ENCODE data around the gene OPN4.

DNA sequence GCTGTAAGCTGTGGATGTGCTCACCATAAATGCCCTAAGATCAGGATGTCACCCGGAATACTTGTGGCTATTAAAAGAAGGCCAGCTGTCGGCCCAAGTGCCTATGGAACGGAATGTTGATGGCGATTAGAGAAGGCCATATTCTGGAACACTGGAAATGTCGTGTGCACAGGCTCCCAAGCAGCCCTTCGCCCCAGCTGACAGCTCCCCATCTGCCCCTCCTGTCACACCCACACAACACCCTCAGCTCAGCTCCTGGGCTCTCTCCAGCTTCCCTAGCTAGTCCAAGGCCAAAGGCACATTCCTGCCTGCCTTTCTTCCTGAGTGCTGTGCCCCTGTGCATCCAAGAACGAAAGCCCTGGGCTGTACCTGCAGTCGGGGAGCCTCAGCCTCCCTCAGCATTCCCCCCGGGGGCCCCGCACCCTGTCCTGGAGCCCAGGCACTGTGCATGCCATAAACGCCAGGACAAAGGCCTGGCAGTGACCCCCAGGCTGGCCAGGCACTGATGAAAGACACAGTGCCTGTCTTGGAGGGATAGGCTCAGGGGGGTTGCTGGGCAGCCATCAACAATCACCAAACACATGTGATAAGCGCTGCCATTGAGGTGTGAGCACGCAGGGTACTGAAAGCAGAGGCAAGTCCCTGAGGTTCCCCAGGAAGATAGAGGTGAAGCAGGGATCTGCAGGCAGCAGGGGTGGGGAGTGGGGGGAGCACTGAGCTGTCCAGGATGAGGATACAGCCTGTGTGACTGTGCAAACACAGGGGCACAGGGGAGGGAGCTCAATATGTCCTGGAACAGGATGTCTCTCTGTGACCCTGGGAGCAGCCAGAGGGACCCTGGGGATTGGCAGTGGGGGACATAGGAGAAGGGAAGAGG, 10.2 kb downstream of the OPN4 start:
- TF ChIP-seq EZH2 (IDR thresholded peaks at IDR 0.05; ENCODE audit: borderline replicate concordance, low read depth, low read length, severe bottlenecking) = no peak
- TF ChIP-seq CTCF (IDR thresholded peaks at IDR 0.05; ENCODE audit: borderline replicate concordance, extremely low read depth, low read length, poor library complexity, severe bottlenecking) = no peak
